Testis (tissue), 2 donors: ENCODE data around the gene C12orf76.

ENCODE experiments used
- CTCF ChIP-seq, 3 experiments: fragments of 450-650 bp in 2 of 3; fragments of 200-600 bp in 1 of 3; sonication (generic) in 1 of 3; IDR thresholded peaks; one replicate each; pipeline ENCODE4 v1.5.1; 2016 to 2019; ENCODE audit warnings: antibody characterized with exemption in 3 of 3, mild to moderate bottlenecking in 2 of 3, moderate library complexity in 1 of 3
- POLR2A ChIP-seq: fragments of 450-650 bp; IDR thresholded peaks from one replicate; pipeline ENCODE4 v1.6.1; 2017; ENCODE audit warnings: antibody characterized with exemption, mild to moderate bottlenecking, moderate library complexity

DNA sequence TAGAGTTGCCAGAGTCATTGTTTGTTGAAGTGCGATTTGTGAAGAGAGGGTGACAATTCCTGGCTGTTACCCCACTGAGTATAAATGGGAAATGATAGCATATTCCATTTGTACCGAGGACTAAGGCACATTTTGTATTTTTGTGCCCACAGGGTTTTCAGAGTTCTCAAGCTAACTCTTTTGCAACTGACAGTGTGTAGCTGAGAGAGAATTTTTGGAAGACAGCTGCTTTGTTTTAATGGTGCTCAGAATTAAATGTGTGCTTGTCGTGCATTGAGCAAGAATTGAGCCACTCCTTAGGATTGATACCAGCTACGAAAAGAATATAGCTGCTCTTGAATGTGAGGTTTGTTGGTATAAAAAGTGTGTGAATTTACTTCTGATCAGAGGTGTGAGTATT lies 27.4 kb downstream of the C12orf76 start:
- TF ChIP-seq CTCF (IDR thresholded peaks at IDR 0.05) (no peak), POLR2A (no peak)
